Endothelial cell of hepatic sinusoid (primary cell): Measurements from ENCODE around the gene GJA4.
"Not testable (repeated sequence)": the region's sequence is repeated elsewhere in the genome, so short reads cannot be mapped to it uniquely, and the experiment has no call there.

ENCODE experiments used
- in situ Hi-C: cut with HindIII; loops from 2 replicates; pipeline ENCODE4 v1.10.0; 2017; ENCODE audit warnings: low sequenced_read_pairs

The GJA4 gene

GRCh38 chr1:34763142-34763781 is 29.5 kb upstream of the GJA4 start:
- in situ Hi-C loops, result no loop called here

DNA sequence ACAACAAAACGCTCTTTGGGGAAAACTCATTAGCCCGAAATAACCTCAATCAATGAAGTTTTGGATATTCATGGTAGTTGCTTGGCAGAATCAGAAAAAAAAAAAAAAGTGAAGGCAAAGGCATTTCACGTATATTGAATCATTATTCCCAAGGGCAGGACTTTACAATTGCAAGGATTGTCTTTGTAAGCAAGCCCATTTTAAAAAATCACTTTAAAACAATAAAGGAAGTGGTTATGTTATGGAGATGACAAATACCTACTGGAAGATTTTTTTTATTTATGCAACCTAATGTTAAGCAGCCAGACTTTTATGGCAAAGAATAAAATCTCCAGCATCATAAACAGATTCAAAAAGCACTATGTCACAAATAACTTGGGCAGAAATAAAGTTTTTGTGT is 23.9 kb upstream of the GJA4 start:
- in situ Hi-C loops, result no loop called here

DNA sequence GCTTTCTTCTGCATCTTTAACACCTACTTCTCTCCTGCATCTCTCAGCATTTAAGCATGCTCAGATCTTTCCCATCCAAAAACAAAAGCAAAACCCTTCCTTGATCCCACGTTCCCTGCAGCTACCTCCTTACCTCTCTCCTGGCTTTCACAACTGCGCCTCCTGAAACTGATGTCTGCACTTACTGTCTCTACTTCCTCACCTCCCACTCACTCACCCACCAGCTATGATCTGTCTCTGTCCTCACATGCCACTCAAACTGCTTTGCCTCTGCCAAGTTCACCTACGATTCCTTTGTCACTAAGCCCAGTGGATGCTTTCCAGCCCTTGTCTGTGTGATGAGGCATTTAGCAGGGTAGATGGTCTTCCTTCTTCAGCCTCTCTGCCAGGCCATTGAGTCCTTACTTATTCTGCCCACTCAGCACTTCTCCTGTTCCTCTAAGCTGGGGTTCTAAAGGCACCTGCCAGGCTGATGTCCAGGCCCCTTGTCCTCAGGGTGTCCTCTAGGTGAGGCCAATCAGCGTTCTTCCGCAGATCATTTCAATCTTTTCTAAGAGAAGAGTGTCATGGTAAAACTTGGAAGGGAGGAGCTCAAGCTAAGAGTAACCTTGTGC is 21.8 kb upstream of the GJA4 start:
- in situ Hi-C loops, result no loop called here

- in situ Hi-C loops, result no loop called here
Measured at GRCh38 chr1:34771573-34772371, 21.0 kb upstream of the GJA4 start.

DNA sequence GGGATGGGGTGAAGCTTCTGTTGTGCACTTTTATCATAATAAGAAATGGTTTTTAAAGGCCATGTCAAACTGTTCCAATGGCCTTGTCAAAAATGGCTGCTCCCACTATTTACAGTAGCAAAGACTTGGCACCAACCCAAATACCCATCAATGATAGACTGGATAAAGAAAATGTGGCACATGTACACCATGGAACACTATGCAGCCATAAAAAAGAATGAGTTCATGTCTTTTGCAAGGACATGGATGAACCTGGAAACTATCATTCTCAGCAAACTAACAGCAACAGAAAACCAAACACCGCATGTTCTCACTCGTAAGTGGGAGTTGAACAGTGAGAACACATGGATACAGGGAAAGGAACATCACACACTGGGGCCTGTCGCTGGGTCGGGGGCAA is 19.7 kb upstream of the GJA4 start:
- in situ Hi-C loops, result not testable (repeated sequence)

DNA sequence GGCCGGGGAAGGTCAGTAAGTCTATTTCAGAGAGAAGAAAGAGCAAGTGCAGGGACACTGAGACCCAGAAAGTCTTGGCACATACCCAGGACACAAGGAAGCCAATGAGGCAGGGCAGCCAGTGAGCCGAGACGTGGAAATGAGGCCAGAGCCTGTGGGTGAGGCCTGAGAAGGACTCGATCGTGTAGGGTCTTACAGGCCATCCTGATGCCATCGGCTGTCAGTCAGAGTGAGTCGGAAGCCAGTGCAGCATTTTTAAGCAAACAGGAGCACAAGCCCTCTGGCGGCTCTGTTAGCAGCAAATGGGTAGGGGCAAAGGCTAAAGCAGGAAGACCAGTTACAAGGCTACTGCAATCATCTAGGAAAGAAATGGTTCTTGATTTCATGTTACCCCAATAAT is 17.8 kb upstream of the GJA4 start:
- in situ Hi-C loops, result loop anchor here (5.0 kb wide), 1 partner anchor 92 kb away; no protein-coding TSS in a partner anchor

- in situ Hi-C loops, result loop anchor here (5.0 kb wide), 1 partner anchor 90 kb away; no protein-coding TSS in a partner anchor
Measured at GRCh38 chr1:34776911-34777310, 15.9 kb upstream of the GJA4 start.

DNA sequence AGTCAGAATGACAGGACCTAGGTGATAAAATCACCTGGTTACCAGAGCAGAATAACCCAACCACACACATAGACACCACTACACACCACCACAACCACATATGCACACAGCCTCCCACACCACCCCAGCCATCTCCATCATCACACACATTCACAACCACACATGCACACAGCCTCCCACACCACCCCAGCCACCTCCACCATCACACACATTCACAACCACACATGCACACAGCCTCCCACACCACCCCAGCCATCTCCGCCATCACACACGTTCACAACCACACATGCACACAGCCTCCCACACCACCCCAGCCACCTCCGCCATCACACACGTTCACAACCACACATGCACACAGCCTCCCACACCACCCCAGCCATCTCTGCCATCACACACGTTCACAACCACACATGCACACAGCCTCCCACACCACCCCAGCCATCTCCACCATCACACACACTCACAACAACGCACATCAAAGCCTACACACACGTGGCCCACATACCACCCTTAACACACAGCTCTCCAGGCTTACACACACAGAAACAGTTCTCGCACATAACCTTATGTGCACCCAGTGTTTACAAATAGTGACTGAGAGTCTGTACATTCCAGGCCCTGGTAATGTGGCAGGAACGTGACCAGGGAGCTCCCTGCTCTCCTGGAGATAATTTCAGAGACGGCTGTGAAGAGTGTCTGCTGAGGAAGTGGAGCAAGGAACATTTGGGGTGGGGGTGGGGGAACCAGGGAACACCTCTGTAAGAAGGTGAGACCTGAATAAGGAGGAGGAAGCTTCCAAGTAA is 15.1 kb upstream of the GJA4 start:
- in situ Hi-C loops, result loop anchor here (5.0 kb wide), 1 partner anchor 90 kb away; no protein-coding TSS in a partner anchor

- in situ Hi-C loops, result loop anchor here (5.0 kb wide), 1 partner anchor 89 kb away; no protein-coding TSS in a partner anchor
Measured at GRCh38 chr1:34778381-34778780, 14.4 kb upstream of the GJA4 start.

DNA sequence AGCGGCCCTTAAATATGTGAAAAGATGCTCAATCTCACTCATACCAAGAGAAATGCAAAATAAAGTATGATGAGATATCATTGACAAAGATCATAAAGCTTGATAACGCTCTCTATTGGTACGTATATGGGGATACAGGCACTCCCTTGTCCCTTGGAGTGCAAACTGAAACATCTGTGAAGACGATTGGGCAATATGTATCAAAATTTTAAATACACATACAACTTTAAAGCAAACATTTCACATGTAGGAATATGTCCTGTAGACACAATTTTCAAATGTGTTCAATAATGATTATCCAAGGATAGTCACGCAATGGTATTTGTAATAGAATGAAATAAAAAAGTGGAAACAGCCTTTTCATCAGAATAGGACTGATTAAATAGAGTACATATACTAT is 13.8 kb upstream of the GJA4 start:
- in situ Hi-C loops, result loop anchor here (5.0 kb wide), 1 partner anchor 88 kb away; no protein-coding TSS in a partner anchor

- in situ Hi-C loops, result loop anchor here (5.0 kb wide), 1 partner anchor 88 kb away; no protein-coding TSS in a partner anchor
Measured at GRCh38 chr1:34779526-34779925, 13.3 kb upstream of the GJA4 start.

GRCh38 chr1:34779962-34780361 is 12.8 kb upstream of the GJA4 start:
- in situ Hi-C loops, result loop anchor here (5.0 kb wide), 1 partner anchor 87 kb away; no protein-coding TSS in a partner anchor

DNA sequence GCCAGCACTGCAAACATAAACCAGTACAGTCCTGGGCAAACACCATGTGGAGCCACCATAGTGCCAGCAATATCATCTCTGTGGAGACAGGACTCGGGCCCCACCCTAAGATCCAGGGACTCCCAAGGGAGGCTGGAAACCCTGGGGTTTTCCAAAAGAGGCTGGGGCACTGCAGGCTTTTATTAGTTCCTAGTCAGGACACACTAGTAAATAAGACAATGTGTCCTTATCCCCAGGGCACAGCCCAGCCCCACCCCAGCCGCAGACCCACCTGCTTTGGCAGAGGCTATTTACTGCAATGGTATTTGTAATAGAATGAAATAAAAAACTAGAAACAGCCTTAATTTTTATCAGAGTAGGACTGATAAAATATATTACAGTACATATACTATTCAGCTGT is 12.3 kb upstream of the GJA4 start:
- in situ Hi-C loops, result no loop called here

DNA sequence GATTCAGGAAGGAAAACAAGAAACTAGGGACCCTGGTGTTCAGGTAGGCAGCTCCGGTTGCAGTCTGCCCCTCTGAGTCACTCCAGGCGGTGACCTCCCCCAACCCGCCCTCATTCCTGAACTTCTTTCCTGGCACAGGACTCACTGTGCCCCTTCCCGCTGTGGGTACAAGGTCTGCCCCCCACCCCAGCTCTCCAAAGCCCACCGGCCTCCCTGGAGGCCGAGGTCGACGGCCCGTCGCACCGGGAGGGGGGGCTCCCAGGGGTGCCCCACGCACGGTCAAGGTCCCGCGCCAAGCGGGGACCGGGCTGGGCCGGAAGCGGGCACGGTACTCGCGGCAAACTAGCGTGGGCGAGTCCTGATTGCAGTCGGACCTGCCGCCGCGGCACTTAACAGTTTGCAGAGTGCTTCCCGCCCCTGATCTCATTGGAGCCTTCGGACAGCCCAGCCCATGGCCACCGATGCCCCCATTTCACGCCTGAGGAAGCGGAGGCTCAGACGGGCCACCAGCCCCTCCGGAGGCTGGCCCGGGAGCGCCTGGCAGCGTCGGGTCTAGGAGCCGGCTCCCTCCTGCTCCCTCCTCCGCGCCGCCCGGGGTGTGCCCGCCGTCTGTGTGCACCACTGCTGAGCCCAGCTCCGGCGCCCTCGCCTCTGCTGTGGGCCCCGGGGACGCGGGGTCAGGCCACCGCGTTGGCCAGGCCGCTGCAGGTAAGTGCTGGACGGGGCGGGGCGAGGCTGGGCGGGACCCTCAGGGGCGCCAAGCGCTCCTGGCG is 11.5 kb upstream of the GJA4 start, which contains the start of gene GJB3:
Gene GJB3, plus strand, starts transcription at position 144 of the 773 bp plus-strand sequence. CDS start 3,549 bp downstream, outside the sequence.
- in situ Hi-C loops, result no loop called here

DNA sequence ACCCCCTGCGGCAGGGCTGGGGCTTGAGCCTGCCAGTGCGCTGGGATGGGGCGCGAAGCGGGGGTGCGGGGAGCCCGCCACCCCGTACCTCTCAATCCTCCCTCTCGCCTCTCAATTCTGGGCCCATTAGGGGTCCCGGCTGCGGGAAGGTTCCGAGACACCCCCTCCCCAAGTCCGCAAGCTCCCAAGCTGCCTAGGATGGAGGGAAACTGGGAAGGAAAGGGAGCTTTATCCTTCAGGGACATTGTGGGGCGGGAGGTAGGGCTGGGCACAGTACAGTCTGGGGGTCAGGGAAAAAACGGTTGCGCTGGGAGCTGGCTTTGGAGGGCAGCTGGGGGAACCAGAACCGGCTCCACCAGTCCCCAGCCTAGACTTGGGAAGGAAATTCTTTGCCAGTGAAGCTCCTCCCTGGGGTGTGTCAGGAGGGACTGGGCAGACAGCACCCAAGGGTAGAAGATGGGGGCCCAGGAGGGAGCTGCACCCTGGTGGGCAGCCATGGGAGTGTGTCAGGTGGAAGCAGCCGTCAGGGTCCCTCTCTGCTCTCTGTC is 10.9 kb upstream of the GJA4 start:
- in situ Hi-C loops, result no loop called here

- in situ Hi-C loops, result no loop called here
Measured at GRCh38 chr1:34784751-34785221, 8.0 kb upstream of the GJA4 start.

- in situ Hi-C loops, result no loop called here
Measured at GRCh38 chr1:34785231-34785874, 7.4 kb upstream of the GJA4 start.

GRCh38 chr1:34785875-34786470 is 6.8 kb upstream of the GJA4 start:
- in situ Hi-C loops, result no loop called here
